ENCODE measurements around the gene ABHD4. TPM values are rescaled to one million over a fixed set of nuclear protein-coding genes. Genes with fewer than 3 reads are reported as not detected.
A peak's percentile ranks its signal among the peaks of the same experiment; 100 is the strongest.

The ABHD4 gene
- total RNA-seq, 4 donors from 2014 or later: 16.1 to 42.4 (median 31.9) TPM

- 79 to 88% methylated on average over 1 of the region's 1 CpG for WGBS, 2 donors
- H3K9me3 ChIP-seq: no peaks in the 10 kb centered on the region
- peaks cover 0 to 26% (median 3%) of the 10 kb centered on the region in 4 donors for H3K4me1 ChIP-seq
- no peak for DNase-seq (ENCODE audit: low spot score in 2 of 2)
- H3K4me3 ChIP-seq: no peak overlapping the region
- TF ChIP-seq CTCF (IDR thresholded peaks at IDR 0.05) (no peak), POLR2A (IDR thresholded peaks at IDR 0.05) (no peak), EP300 (IDR thresholded peaks at IDR 0.05) (no peak)
- H3K36me3 ChIP-seq: peaks cover 0 to 31% (median 0%) of the 10 kb centered on the region in 3 donors
- peak overlapping the region in 1 of 4 donors; percentile 42 for H3K27ac ChIP-seq
- H3K27me3 ChIP-seq: no peaks in the 10 kb centered on the region
Measured at GRCh38 chr14:22572562-22573058, 25.5 kb upstream of the ABHD4 start.

- Histone ChIP-seq H3K27ac (no peak overlapping the region), H3K27me3 (no peaks in the 10 kb centered on the region), H3K4me3 (no peak overlapping the region), H3K36me3 (peaks cover 0 to 31% (median 0%) of the 10 kb centered on the region in 3 donors), H3K4me1 (peaks cover 0 to 26% (median 3%) of the 10 kb centered on the region in 4 donors), H3K9me3 (no peaks in the 10 kb centered on the region)
- DNase-seq (ENCODE audit: low spot score in 2 of 2): no peak
- WGBS, 2 donors: 96 to 100% methylated on average over 3 of the region's 3 CpGs
- TF ChIP-seq CTCF (IDR thresholded peaks at IDR 0.05): no peak
- TF ChIP-seq EP300 (IDR thresholded peaks at IDR 0.05): no peak
- TF ChIP-seq POLR2A (IDR thresholded peaks at IDR 0.05): no peak
Measured at GRCh38 chr14:22573804-22574203, 24.3 kb upstream of the ABHD4 start.

GRCh38 chr14:22577334-22577908 is 20.7 kb upstream of the ABHD4 start:
- Histone ChIP-seq H3K9me3 (no peaks in the 10 kb centered on the region), H3K27ac (no peak overlapping the region), H3K36me3 (peaks cover 0 to 31% (median 0%) of the 10 kb centered on the region in 3 donors), H3K27me3 (no peaks in the 10 kb centered on the region), H3K4me1 (peaks cover 0 to 5% (median 0%) of the 10 kb centered on the region in 4 donors), H3K4me3 (no peak overlapping the region)
- 80% methylated on average over 6 of the region's 6 CpGs for WGBS, 2 donors
- DNase-seq (ENCODE audit: low spot score in 2 of 2): no peak
- no peak for TF ChIP-seq EP300 (IDR thresholded peaks at IDR 0.05)
- TF ChIP-seq POLR2A (IDR thresholded peaks at IDR 0.05): no peak
- TF ChIP-seq CTCF (IDR thresholded peaks at IDR 0.05): no peak

- no peak for DNase-seq (ENCODE audit: low spot score in 2 of 2)
- no peak overlapping the region for H3K4me3 ChIP-seq
- H3K27ac ChIP-seq: no peak overlapping the region
- H3K9me3 ChIP-seq: no peaks in the 10 kb centered on the region
- H3K27me3 ChIP-seq: no peaks in the 10 kb centered on the region
- H3K36me3 ChIP-seq: peaks cover 0 to 16% (median 0%) of the 10 kb centered on the region in 3 donors
- peaks cover 0 to 13% (median 0%) of the 10 kb centered on the region in 4 donors for H3K4me1 ChIP-seq
- 53 to 74% methylated on average over 2 of the region's 2 CpGs for WGBS, 2 donors
- no peak for TF ChIP-seq CTCF (IDR thresholded peaks at IDR 0.05)
- TF ChIP-seq POLR2A (IDR thresholded peaks at IDR 0.05): no peak
- TF ChIP-seq EP300 (IDR thresholded peaks at IDR 0.05): no peak
Measured at GRCh38 chr14:22579236-22579635, 18.9 kb upstream of the ABHD4 start.

GRCh38 chr14:22579881-22580280 is 18.2 kb upstream of the ABHD4 start:
- peaks cover 0 to 10% (median 0%) of the 10 kb centered on the region in 3 donors for H3K36me3 ChIP-seq
- no peak overlapping the region for H3K27ac ChIP-seq
- H3K4me3 ChIP-seq: no peak overlapping the region
- no peak for TF ChIP-seq CTCF (IDR thresholded peaks at IDR 0.05)
- TF ChIP-seq EP300 (IDR thresholded peaks at IDR 0.05): no peak
- 81 to 84% methylated on average over 3 of the region's 3 CpGs for WGBS, 2 donors
- peaks cover 0 to 19% (median 0%) of the 10 kb centered on the region in 4 donors for H3K4me1 ChIP-seq
- H3K27me3 ChIP-seq: no peaks in the 10 kb centered on the region
- no peaks in the 10 kb centered on the region for H3K9me3 ChIP-seq
- DNase-seq (ENCODE audit: low spot score in 2 of 2): no peak
